IMR-90 (cell line): ENCODE results near the gene ATXN7L3. TPM values are rescaled to one million over a fixed set of nuclear protein-coding genes. Genes with fewer than 3 reads are reported as not detected.

Source experiments
- ATAC-seq: fragments of 200-7000 bp; cut with Tn5 transposase; 2 replicates; pipeline ENCODE4 v1.9.1; 2020; ENCODE audit warnings: low read depth, mild to moderate bottlenecking, moderate library complexity
- BruUV-seq: library from RNA; stranded (reverse); fragments of 400-500 nt; replicated peaks from 2 replicates; lab custom pipeline; 2021; lab: Mats Ljungman, UMichigan
- CTCF ChIA-PET: fragments of 300-600 bp; formaldehyde crosslinking; extraction: SDS; loops from one replicate; lab custom pipeline; 2021; ENCODE audit warnings: antibody characterized with exemption; lab: Yijun Ruan, JAX
- POLR2A ChIA-PET: fragments of 300-600 bp; sonication (Branson Sonifier 250); formaldehyde crosslinking; loops from one replicate; lab custom pipeline; 2022; ENCODE audit warnings: antibody characterized with exemption; ENCODE audit not compliant: unreplicated experiment; lab: Charles Lee
- DNase-seq: peaks from one replicate; pipeline ENCODE4 v3.0.0; 2013
- H2AFZ ChIP-seq: replicated peaks from 2 replicates; pipeline ENCODE3; 2013; ENCODE audit warnings: low read length, mild to moderate bottlenecking; ENCODE audit not compliant: poor library complexity
- H2AK5ac ChIP-seq: 2 replicates; pipeline ENCODE4 v1.6.1; 2013; ENCODE audit warnings: low read depth, low read length, inconsistent platforms
- H2AK9ac ChIP-seq: replicated peaks from 2 replicates; pipeline ENCODE3; 2013; ENCODE audit warnings: mild to moderate bottlenecking, low read depth, low read length, moderate library complexity; ENCODE audit not compliant: poor library complexity
- H2BK120ac ChIP-seq: 2 replicates; pipeline ENCODE4 v1.6.1; 2013; ENCODE audit warnings: low read depth, low read length, inconsistent platforms
- H2BK15ac ChIP-seq: 3 replicates; pipeline ENCODE4 v1.6.1; 2013; ENCODE audit warnings: low read depth, low read length, inconsistent platforms
- H2BK20ac ChIP-seq: 2 replicates; pipeline ENCODE4 v1.6.1; 2013; ENCODE audit warnings: low read depth, mild to moderate bottlenecking, inconsistent platforms, low read length, moderate library complexity
- H2BK5ac ChIP-seq: 2 replicates; pipeline ENCODE4 v1.6.1; 2013; ENCODE audit warnings: mild to moderate bottlenecking, low read depth, low read length, inconsistent platforms; ENCODE audit not compliant: poor library complexity, severe bottlenecking
- H3K14ac ChIP-seq: replicated peaks from 2 replicates; pipeline ENCODE4 v1.6.1; 2013; ENCODE audit warnings: low read depth, low read length, inconsistent platforms
- H3K18ac ChIP-seq: 2 replicates; pipeline ENCODE4 v1.6.1; 2013; ENCODE audit warnings: low read depth, low read length, control low read depth
- H3K23ac ChIP-seq: 2 replicates; pipeline ENCODE4 v1.6.1; 2013; ENCODE audit warnings: low read depth, low read length, inconsistent platforms
- H3K27ac ChIP-seq: 2 replicates; pipeline ENCODE4 v1.5.1; 2013; ENCODE audit warnings: mild to moderate bottlenecking, control low read depth, low read length; ENCODE audit not compliant: insufficient read depth
- H3K27me3 ChIP-seq: 2 replicates; pipeline ENCODE4 v1.6.1; 2013; ENCODE audit warnings: low read length; ENCODE audit not compliant: control insufficient read depth, insufficient read depth
- H3K36me3 ChIP-seq: 2 replicates; pipeline ENCODE4 v1.6.1; 2013; ENCODE audit warnings: low read length, mixed read lengths; ENCODE audit not compliant: control insufficient read depth, insufficient read depth
- H3K4ac ChIP-seq: 2 replicates; pipeline ENCODE4 v1.6.1; 2013; ENCODE audit warnings: low read depth, low read length, inconsistent platforms
- H3K4me1 ChIP-seq: 2 replicates; pipeline ENCODE4 v1.6.1; 2013; ENCODE audit warnings: low read length, mixed read lengths; ENCODE audit not compliant: control insufficient read depth, insufficient read depth
- H3K4me2 ChIP-seq: 2 replicates; pipeline ENCODE4 v1.6.1; 2013; ENCODE audit warnings: low read depth, mild to moderate bottlenecking, control low read depth, low read length, moderate library complexity
- H3K4me3 ChIP-seq: 2 replicates; pipeline ENCODE4 v1.5.1; 2013; ENCODE audit warnings: low read depth, mild to moderate bottlenecking, control low read depth, low read length, moderate library complexity; ENCODE audit not compliant: insufficient read depth
- H3K56ac ChIP-seq: 2 replicates; pipeline ENCODE4 v1.6.1; 2013; ENCODE audit warnings: low read length, inconsistent platforms; ENCODE audit not compliant: insufficient read depth; ENCODE audit errors: extremely low read depth
- H3K79me1 ChIP-seq, 2 experiments: 2 replicates each; pipeline ENCODE4 v1.6.1; 2013; ENCODE audit warnings: low read length in 2 of 2, inconsistent platforms in 1 of 2, low read depth in 1 of 2
- H3K9ac ChIP-seq: 2 replicates; pipeline ENCODE4 v1.6.1; 2013; ENCODE audit warnings: low read depth, low read length, control low read depth
- H3K9me1 ChIP-seq: 2 replicates; pipeline ENCODE4 v1.6.1; 2013; ENCODE audit warnings: low read length, inconsistent platforms; ENCODE audit not compliant: insufficient read depth
- H3K9me3 ChIP-seq: 2 replicates; pipeline ENCODE4 v1.6.1; 2013; ENCODE audit warnings: low read length; ENCODE audit not compliant: control insufficient read depth, insufficient read depth
- H4K20me1 ChIP-seq: 2 replicates; pipeline ENCODE4 v1.6.1; 2013; ENCODE audit warnings: low read length, inconsistent platforms; ENCODE audit not compliant: insufficient read depth
- H4K5ac ChIP-seq: 2 replicates; pipeline ENCODE4 v1.6.1; 2013; ENCODE audit warnings: mild to moderate bottlenecking, low read depth, low read length, control low read depth
- H4K8ac ChIP-seq, 2 experiments: 2 replicates each; pipeline ENCODE4 v1.6.1; 2013; ENCODE audit warnings: low read depth in 2 of 2, low read length in 2 of 2, control low read depth in 1 of 2, inconsistent platforms in 1 of 2
- H4K91ac ChIP-seq: 2 replicates; pipeline ENCODE4 v1.6.1; 2013; ENCODE audit warnings: low read depth, low read length, inconsistent platforms; ENCODE audit not compliant: insufficient read depth
- BHLHE40 ChIP-seq: fragments of 150-350 bp; IDR thresholded peaks from 2 replicates; pipeline ENCODE4 v1.6.1; 2016; ENCODE audit warnings: mild to moderate bottlenecking, low read depth, low read length
- CEBPB ChIP-seq: IDR thresholded peaks from 2 replicates; pipeline ENCODE4 v1.6.1; 2012; ENCODE audit warnings: low read depth, low read length, improper control_type of control experiment
- CHD1 ChIP-seq: IDR thresholded peaks from 2 replicates; pipeline ENCODE4 v1.6.1; 2012; ENCODE audit warnings: low read depth, low read length, improper control_type of control experiment
- NFE2L2 ChIP-seq: fragments of 150-350 bp; IDR thresholded peaks from 2 replicates; pipeline ENCODE4 v1.6.1; 2016; ENCODE audit warnings: low read depth, mild to moderate bottlenecking, low read length
- RCOR1 ChIP-seq: IDR thresholded peaks from 2 replicates; pipeline ENCODE4 v1.6.1; 2012; ENCODE audit warnings: mild to moderate bottlenecking, low read length, improper control_type of control experiment; ENCODE audit not compliant: insufficient replicate concordance
- WGBS, 2 experiments: methylation state at CpG; one replicate each; pipeline versions ENCODE4 v1.1.5 to v1.1.7; 2013; ENCODE audit warnings: missing lambda C conversion rate in 2 of 2; ENCODE audit not compliant: insufficient read length in 1 of 2; ENCODE audit errors: extremely low coverage in 2 of 2; 5-methylcytosine and 5-hydroxymethylcytosine counted together
- dilution Hi-C: fragments of 300-500 bp; cut with HindIII; formaldehyde crosslinking; loops from one replicate; pipeline ENCODE4 v1.14.3; 2018; ENCODE audit warnings: low sequenced_read_pairs; ENCODE audit not compliant: unreplicated experiment
- in situ Hi-C: fragments of 300-500 bp; cut with MboI; formaldehyde crosslinking; loops from 3 replicates; pipeline ENCODE4 v1.14.3; 2019; ENCODE audit warnings: low sequenced_read_pairs, inconsistent platforms, mixed read lengths
- intact Hi-C: fragments of 100-400 bp; cut with micrococcal nuclease; formaldehyde crosslinking; loops from 2 replicates; pipeline ENCODE4 v1.10.0; 2022
- polyA plus RNA-seq, 3 experiments: library from polyadenylated mRNA; depleted of rRNA; stranded (reverse); fragments of >200 nt; gene quantifications; 2 replicates each; pipeline ENCODE4 v1.2.3, GENCODE V29; 2012; ENCODE audit warnings: low replicate concordance in 1 of 3
- total RNA-seq: library from RNA; depleted of rRNA; stranded (reverse); fragments of >200 nt; gene quantifications from 2 replicates; pipeline ENCODE4 v1.2.3, GENCODE V29; 2012
- TF ChIP-seq, protein P1 (sequence below): conservative IDR thresholded peaks from 2 replicates; pipeline ENCODE4 v1.5.1; 2012; ENCODE audit warnings: mild to moderate bottlenecking, low read depth, low read length, improper control_type of control experiment

The ATXN7L3 gene
- total and polyA plus RNA-seq, 2 of the 4 experiments (the other 2 are of a cell fraction), result 17.2 to 40.9 TPM

GRCh38 chr17:44188576-44189403, 10.9 kb downstream of the ATXN7L3 start:
- peaks cover 36% of the 10 kb centered on the region for H3K36me3 ChIP-seq
- no peak overlapping the region for H3K18ac ChIP-seq
- no peak overlapping the region for H2AK5ac ChIP-seq
- no peak for DNase-seq
- no peak overlapping the region for H2BK5ac ChIP-seq
- no peak overlapping the region for H3K14ac ChIP-seq
- peak; percentile 9; the same call in 1 of the 2 replicates for TF ChIP-seq CEBPB
- no peak for TF ChIP-seq RCOR1
- TF ChIP-seq BHLHE40, result no peak
- TF ChIP-seq, protein P1, sequence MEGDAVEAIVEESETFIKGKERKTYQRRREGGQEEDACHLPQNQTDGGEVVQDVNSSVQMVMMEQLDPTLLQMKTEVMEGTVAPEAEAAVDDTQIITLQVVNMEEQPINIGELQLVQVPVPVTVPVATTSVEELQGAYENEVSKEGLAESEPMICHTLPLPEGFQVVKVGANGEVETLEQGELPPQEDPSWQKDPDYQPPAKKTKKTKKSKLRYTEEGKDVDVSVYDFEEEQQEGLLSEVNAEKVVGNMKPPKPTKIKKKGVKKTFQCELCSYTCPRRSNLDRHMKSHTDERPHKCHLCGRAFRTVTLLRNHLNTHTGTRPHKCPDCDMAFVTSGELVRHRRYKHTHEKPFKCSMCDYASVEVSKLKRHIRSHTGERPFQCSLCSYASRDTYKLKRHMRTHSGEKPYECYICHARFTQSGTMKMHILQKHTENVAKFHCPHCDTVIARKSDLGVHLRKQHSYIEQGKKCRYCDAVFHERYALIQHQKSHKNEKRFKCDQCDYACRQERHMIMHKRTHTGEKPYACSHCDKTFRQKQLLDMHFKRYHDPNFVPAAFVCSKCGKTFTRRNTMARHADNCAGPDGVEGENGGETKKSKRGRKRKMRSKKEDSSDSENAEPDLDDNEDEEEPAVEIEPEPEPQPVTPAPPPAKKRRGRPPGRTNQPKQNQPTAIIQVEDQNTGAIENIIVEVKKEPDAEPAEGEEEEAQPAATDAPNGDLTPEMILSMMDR, result no peak
- TF ChIP-seq CHD1, result no peak
- TF ChIP-seq NFE2L2, result no peak
- H4K5ac ChIP-seq, result no peak overlapping the region
- H4K91ac ChIP-seq, result no peak overlapping the region
- no peak overlapping the region for H2BK20ac ChIP-seq
- BruUV-seq, result no TSS peak
- peak overlapping the region; percentile 50 for H2AK9ac ChIP-seq
- H3K9me1 ChIP-seq, result 0 out of 2 replicates have a peak, but pooled peaks cover 4% of the 10 kb centered on the region
- no CpG with 5 or more reads among the region's 12 CpGs for WGBS, 2 experiments
- no peak overlapping the region for H3K4ac ChIP-seq
- H2BK120ac ChIP-seq, result no peak overlapping the region
- no peaks in the 10 kb centered on the region for H3K9me3 ChIP-seq
- H2BK15ac ChIP-seq, result no peak overlapping the region
- dilution Hi-C loops (no loop called here), in situ Hi-C loops (no loop called here), intact Hi-C loops (no loop called here)
- H3K56ac ChIP-seq, result no peak overlapping the region
- H3K4me1 ChIP-seq, result peaks cover 2% of the 10 kb centered on the region; the same call in 1 of the 2 replicates
- ChIA-PET CTCF (interaction anchor here (0.6 kb wide), 1 partner anchor 119 kb away, joined by 4 read pairs; no protein-coding TSS in a partner anchor), POLR2A (interaction anchor here (1.0 kb wide), 1 partner anchor 9 kb away, joined by 3 read pairs; no protein-coding TSS in a partner anchor)
- H3K27ac ChIP-seq, result no peak overlapping the region
- H3K4me3 ChIP-seq, result no peak overlapping the region
- H3K23ac ChIP-seq, result no peak overlapping the region
- H3K4me2 ChIP-seq, result no peak overlapping the region; the same call in 1 of the 2 replicates
- peaks cover 7% of the 10 kb centered on the region; the same call in 1 of the 2 replicates for H4K20me1 ChIP-seq
- no peak overlapping the region for H2AFZ ChIP-seq
- H3K9ac ChIP-seq, result no peak overlapping the region
- H3K27me3 ChIP-seq, result no peaks in the 10 kb centered on the region
- H4K8ac ChIP-seq, result no peak overlapping the region
- peaks cover 19 to 67% of the 10 kb centered on the region in 2 experiments for H3K79me1 ChIP-seq
- no peak for ATAC-seq
